NCI-H1105 (cell line): Measurements from ENCODE around the gene IDI1.
"Not testable (repeated sequence)": the region's sequence is repeated elsewhere in the genome, so short reads cannot be mapped to it uniquely, and the experiment has no call there.

Experiments
- DNase-seq: peaks from one replicate; lab custom pipeline; 2025; lab: John Stamatoyannopoulos, UW

The IDI1 gene

DNA sequence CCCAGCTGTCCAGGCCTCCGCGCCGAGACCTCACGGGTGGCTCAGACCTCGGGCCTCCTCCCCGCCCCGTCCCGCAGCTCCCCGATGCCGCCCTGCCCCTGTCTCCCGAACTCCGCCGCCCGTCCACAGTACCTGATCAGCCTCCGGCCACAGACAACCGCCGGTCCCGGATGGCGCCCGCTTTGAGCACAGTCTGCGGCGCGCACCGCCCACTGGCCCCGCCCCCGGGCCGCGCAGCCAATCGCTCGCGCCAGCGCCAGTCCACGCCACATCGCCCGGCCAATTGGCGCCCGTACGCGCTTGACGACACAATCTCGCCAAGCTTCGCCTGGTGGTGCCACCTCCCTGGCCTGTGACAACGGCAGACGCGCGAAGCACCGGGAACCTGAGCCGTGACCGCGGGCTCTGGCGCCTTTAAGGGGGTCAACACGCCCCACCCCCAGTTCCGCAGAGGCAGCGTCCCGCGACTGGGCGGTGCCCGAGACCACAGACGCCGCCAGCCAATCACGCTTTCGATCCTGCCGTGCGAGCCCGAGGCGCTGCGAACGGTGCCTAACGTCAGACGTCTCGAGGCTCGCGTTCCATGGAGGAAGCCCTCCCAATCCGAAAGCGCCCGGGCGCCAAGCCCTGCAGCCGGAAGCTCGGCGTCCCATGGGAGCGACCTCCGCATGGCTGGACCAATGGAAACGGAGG, at the start of gene IDI1:
IDI1 (minus strand) TSS at position 388 of the 693 bp plus-strand sequence; CDS start at position 272, 116 bp downstream.
- DNase-seq = peak; percentile 96

GRCh38 chr10:1097436-1097835, 48.5 kb upstream of the IDI1 start:
- DNase-seq = no peak

DNA sequence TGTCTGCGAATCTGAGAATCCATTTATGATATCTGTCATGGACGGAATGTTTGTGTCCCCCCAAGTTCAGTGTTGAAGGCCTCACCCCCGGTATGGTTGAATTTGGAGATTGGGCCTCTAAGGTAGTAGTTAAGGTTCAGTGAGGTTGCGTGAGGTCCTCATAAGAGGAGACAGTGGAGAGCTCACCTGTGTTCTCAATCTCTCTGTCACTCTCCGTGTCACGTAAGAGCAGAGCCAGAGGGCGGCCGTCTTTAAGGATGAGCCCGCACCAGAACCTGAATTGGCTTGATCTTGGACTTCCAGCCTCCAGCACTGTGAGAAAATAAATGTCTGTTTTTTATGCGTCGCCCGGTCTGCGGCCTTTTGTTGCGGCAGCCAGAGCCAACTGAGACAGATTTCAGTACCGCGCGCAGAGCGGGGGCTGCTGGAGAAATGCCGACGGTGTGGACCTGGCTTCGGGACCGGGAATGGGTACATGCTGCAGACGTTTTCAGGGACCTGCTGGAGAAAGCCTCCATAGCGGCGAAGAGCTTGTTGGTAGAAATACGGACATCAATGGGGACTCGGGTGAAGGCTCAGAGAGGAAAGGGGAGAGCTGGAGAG, 47.5 kb upstream of the IDI1 start:
- DNase-seq = no peak

DNA sequence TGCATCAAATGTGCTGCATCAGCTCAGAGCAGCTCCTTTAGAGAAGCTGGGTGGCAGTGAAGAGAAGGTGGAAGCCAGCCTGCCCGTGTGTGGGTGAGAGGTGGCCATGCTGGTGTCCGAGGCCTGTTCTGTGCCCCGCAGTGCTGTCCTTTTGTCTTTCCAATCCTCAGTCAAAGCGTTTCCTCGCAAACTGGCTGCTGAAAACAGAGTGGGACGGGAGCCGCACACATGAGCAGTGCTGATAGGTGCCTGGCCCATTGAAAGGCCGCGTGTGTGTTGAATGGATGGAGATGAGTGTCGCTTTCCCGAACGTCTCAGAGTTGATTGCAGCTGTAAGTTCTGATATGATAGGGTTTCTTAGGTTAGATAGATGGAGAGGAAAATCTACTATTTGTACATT, 46.6 kb upstream of the IDI1 start:
- DNase-seq = no peak

DNA sequence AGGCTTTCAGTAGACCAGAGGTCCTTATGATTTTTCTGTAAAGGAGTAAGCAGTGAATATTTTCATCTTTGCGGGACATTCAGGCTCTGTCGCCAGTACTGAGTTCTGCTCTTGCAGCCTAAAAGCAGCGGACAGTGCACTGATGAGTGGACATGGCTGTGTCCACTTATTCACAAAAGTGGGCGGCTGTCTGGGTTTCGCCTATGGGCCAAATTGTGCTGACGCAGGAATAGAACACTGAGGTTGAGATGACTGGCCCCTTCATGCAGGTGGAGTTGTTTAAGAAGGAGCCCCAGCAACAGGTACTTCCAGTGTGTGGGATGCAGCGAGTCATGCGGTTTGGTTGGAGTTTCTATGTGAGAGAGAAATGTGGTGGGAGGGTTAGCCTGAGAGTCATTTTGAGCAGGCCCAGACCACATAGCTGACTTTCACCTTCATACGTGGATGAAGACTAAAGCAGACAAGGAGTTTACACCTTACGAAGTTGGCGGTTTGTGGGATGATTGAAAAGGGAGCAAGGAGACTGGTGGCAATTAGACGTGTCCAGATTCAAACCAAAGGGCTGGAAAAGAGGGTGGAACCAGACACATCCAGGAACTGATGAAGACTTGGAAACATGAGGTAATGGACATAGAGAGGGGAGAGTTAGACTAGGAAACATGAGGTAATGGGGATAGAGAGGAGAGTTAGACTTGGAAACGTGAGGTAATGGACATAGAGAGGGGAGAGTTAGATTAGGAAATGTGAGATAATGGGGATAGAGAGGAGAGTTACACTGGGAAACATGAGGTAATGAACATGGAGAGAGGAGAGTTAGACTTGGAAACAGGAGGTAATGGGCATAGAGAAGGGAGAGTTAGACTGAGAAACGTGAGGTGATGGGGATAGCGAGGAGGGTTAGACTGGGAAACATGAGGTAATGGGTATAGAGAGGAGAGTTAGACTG, 45.5 kb upstream of the IDI1 start:
- DNase-seq = no peak

- DNase-seq = no peak
Observed at GRCh38 chr10:1093696-1094095, 44.8 kb upstream of the IDI1 start.

DNA sequence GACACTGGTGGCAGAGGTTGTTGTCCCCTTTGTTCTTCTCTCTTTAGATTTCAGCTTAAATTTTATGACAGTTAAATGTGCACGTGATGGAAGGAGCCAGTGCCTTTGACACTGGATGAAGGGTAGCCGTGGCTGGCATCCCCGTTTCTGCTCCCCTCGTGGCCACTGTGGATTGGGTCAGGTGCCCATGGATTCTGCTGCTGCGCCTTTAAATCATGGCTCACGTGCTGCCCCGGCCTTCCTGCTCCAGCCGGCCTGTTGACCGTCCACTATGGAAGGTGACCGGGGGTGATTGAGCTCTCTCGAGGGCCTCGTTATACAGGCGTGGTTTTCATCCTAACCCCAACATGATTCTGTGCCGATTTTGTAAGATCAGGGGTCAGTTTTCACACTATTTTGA, 41.8 kb upstream of the IDI1 start:
- DNase-seq = no peak

DNA sequence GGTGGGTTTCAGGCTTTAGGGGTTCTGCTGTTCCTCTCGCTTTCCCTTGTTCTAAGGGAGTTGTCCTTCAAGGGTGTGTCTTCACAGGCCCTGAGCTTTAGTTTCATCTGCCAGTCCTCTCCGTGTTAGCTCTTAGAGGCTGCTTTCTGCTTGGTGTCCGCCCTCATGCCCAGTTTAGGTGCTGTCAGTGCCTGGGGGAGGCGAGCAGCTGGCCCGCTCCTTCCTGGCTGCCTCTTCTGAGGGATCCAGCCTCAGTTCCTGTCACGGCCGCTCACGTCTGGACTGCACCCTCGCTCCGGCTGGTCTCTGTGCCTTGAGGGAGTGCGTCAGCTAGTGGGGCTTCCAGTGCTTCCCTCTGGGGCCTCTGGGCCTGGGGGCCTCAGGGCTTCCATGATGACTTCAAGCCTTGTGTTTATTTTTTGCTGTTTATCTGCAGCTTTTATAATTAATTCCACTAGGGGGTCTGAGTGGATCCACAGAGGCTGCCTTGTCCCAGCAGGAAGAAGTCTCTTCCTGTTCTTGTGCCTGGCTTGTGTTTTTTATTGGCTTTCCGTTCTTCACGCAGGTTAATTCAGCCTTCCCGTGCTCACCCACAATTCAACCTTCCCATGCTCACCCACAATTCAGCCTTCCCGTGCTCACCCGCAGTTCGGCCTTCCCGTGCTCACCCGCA, 40.2 kb upstream of the IDI1 start:
- no peak for DNase-seq

DNA sequence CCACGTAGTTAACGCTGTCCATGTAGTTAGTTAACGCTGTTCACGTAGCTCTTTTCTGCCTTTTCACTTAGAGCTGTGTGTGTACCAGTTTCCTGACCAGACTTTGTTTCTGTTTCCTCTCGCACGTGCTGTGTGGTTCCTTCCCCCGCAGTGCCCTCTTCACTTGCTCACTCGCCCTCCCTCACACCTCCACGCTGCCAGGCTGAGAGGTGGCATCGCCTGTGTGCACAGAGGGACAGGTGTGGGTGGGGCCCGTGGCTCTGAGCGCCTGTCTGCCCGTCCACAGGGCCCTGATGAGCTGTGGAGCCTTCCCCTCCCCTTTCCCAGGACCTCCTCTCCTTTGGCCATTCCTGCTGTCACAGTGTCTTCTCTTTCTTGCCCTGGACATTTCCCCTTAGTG, 37.9 kb upstream of the IDI1 start:
- no peak for DNase-seq

GRCh38 chr10:1085258-1085657, 36.3 kb upstream of the IDI1 start:
- peak; percentile 5 for DNase-seq

DNA sequence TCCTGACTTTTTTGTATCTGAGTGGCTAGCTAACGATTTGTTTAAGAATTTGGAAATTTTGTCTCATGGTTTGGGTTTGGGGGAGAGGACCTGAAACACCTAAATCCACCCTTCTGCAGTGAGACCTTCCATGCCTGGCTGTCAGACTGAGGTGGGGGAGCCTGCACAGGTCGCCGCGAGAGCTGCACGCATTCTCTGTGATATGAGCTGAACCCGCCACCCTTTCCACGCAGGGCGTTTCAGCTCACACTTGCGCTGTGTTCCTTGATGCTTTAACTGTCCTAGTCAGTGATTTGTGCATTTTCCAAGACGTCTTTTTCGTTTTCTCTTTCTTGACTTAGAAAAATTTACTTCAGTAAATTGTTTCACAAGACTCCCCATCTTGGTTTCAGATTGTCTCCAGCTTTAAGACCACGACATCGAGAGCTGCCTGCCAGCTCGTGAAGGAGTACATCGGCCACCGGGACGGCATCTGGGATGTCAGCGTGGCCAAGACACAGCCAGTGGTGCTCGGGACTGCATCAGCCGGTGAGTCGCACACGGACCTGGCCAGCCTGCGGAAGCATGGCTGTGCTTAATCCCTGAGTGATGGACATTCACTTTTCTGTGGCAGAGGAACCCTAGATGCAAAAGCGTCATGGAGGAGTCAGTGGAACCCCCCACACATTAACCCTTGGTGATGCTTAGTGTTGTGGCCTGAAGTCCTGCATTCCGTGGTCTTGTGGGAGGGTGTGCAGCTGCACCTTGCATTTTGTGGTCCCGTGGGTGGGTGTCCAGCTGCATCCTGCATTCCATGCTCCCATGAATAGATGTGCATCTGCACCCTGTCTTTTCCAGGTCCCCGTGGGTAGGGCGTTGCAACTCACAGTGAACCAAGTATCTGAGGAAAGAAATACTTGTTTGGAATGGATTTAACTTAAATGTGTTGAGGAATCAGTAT, 35.4 kb upstream of the IDI1 start:
- DNase-seq = no peak

GRCh38 chr10:1083581-1083980, 34.7 kb upstream of the IDI1 start:
- DNase-seq = no peak

DNA sequence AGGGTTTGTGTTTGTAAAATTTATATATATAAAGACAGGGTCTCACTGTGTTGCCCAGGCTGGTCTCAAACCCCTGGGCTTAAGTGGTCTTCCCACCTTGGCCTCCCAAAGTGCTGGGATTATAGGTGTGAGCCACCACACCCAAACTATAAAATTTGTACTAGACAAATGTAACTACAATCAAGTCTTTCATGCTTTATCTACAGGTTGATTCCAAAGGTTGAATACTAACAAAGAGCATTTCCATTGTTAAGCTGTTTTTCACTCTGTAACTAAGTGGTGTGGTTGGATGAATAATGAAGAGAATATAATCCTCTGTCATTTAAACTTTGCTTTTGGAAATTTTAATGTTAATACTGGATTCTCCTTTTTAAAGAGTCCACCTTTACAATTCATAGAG, 29.7 kb upstream of the IDI1 start:
- no peak for DNase-seq

DNA sequence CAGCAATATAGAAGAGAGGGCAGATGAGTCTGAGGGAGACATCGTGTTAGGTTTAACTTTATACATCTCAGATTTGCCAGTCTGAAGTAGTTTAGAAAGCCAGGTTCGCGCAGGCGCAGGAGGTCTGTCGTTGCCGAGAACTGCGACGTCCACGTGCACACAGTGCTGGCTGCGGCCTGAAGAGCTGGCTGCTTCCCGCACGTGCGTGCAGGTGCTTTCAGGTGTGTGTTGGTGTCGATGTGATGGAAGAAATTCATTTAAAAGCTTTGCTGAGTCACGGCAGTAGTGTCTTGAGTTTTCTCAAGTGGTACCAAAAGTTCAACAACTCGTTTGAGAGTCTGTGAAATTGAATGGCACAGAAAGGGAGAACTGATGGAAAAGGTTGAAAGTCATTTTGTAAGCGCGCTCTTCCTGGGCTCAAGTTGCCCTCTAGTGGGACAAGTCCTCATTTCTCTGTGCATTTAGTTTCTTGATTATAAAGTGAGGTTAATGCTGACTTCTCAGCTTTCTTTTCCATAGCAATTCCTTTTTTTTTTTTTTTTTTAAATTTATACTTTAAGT, 25.9 kb upstream of the IDI1 start:
- DNase-seq = no peak

GRCh38 chr10:1074052-1074747, 25.3 kb upstream of the IDI1 start:
- DNase-seq = no peak

GRCh38 chr10:1070919-1071318, 22.0 kb upstream of the IDI1 start:
- no peak for DNase-seq

GRCh38 chr10:1068380-1069361, 19.8 kb upstream of the IDI1 start:
- DNase-seq = no peak

DNA sequence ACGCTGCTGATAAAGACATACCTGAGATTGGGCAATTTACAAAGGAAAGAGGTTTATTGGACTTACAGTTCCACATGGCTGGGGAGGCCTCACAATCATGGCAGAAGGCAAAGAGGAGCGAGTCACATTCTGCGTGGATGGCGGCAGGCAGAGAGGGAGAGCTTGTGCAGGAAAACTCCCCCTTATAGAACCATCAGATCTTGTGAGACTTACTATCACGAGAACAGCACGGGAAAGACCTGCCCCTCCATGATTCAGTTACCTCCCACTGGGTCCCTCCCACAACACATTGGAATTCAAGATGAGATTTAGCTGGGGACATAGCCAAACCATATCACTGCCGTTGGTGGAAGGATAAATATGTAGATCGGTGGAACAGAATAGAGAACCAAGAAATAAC, 17.8 kb upstream of the IDI1 start:
- DNase-seq = not testable (repeated sequence)

DNA sequence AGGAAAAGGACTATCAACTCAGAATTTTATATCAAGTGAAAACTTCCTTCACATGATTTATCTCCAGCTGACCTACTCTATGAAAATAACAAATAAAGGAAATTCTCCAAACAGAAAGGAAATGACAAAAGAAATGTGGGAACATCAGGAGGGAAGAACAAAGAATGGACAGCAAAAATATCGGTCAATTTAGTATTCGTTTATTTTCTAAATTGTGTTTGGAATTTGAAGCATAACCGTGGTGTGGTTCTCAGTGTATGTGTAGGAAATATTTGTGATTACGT, 16.0 kb upstream of the IDI1 start:
- no peak for DNase-seq
